ENCODE data around the gene CCDC171.

CCDC171 gene

DNA sequence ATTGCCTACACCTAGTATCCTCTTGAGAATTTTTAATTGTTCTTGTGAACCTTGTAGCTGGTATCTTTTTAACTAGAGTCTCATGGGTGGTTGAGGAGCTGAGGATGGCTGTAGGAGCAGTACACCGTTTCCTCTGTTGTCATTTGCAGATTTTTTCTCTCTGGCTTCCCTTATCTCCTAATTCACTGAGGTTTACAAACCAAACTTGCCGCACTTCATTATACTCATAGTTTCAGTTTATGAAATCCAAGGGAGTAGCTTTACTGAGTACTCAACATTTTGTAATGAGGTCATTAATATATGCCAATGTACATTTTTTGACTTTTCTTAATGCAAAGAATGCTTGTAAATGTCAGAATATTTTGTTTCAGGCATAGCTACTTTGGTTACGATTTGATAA is 154.2 kb downstream of the CCDC171 start:
- DNase-seq (ENCODE audit: low spot score) = no peak
- TF ChIP-seq, protein P1, sequence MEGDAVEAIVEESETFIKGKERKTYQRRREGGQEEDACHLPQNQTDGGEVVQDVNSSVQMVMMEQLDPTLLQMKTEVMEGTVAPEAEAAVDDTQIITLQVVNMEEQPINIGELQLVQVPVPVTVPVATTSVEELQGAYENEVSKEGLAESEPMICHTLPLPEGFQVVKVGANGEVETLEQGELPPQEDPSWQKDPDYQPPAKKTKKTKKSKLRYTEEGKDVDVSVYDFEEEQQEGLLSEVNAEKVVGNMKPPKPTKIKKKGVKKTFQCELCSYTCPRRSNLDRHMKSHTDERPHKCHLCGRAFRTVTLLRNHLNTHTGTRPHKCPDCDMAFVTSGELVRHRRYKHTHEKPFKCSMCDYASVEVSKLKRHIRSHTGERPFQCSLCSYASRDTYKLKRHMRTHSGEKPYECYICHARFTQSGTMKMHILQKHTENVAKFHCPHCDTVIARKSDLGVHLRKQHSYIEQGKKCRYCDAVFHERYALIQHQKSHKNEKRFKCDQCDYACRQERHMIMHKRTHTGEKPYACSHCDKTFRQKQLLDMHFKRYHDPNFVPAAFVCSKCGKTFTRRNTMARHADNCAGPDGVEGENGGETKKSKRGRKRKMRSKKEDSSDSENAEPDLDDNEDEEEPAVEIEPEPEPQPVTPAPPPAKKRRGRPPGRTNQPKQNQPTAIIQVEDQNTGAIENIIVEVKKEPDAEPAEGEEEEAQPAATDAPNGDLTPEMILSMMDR (IDR thresholded peaks at IDR 0.05; ENCODE audit: extremely low read depth, missing control alignments) = no peak

DNA sequence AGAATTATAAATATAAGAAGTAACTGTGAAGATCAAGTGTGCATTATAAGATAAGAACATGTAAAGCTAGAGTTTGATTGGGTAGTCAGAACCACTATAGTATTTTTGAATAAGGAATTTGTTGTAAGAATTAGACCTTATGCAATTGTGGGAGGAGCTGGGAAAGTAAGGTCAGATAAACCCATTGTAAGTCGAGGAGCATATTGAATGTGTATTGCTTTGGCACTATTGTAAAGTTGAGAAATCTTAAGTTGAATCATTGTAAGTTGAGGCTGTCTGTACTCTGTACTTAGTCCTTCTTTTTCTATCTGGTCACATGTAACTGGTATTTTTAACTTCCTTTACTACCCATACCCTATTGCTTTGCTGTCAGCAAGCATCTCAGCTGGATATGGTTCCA is 158.7 kb downstream of the CCDC171 start:
- no peak for DNase-seq (ENCODE audit: low spot score)
- TF ChIP-seq, protein P1 (IDR thresholded peaks at IDR 0.05; ENCODE audit: extremely low read depth, missing control alignments) = no peak

DNA sequence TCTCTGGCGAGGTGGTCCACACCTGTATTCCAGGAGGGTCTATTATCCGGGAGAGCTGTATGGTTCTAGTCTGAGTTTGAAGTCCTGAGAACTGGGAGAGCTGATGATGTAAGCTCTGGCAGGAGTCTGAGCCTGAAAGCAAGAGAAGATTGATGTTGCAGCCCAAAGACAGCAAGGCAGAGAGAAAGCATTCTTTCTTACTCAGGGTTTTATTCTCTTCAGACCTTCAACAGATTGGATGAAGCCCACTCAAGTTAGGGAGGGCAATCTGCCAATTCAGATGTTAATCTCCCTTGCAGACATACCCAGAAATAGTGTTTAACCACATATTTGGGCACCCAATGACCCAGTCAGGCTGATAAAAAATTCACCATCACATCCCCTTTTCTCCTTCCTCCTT is 159.1 kb downstream of the CCDC171 start:
- TF ChIP-seq, protein P1 (IDR thresholded peaks at IDR 0.05; ENCODE audit: extremely low read depth, missing control alignments) = no peak
- no peak for DNase-seq (ENCODE audit: low spot score)

DNA sequence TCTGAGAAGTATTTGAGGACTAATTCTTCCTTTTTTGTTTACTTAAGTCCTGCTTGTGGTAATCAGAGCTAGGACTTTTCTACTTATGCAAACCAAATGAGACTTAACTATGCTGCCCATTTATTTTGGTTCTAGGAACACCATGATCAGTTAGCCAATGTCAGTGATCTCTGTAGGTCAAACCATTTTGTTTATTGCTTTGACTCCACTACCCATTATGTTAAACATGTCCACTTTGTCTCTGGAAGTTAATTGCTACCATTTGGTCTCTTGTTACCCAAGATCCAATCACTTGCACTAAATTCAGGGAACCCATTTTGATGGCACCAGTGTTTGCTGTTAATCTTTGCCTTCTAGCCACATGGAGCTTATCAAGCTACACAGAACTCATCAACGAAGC is 161.9 kb downstream of the CCDC171 start:
- DNase-seq (ENCODE audit: low spot score) = no peak
- TF ChIP-seq, protein P1 (IDR thresholded peaks at IDR 0.05; ENCODE audit: extremely low read depth, missing control alignments) = no peak

DNA sequence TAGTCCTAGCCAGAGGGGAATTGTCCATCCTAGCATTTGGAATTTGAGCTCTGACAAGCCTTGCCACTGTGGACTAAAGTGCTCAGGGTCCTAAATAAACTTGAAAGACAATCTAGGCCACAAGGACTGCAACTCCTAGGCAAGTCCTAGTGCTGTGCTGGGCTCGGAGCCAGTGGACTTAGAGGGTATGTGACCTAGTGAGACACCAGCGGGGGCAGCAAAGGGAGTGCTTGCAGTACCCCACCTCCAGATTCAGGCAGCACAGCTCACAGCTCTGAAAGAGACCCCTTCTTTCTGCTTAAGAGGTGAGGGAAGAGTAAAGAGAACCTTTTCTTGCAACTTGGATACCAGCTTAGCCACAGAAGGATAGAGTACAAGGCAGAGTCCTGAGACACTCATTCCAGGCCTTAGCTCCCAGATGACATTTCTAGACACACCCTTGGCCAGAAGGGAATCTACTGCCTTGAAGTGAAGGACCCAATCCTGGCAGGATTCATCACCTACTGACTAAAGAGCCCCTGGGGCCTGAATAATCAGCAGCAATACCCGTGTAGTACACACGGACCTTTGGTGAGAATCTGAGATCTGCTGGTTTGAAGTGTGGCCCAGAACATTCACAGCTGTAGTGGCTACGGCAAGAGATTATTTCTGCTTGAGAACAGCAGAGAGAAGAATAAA is 164.6 kb downstream of the CCDC171 start:
- TF ChIP-seq, protein P1 (IDR thresholded peaks at IDR 0.05; ENCODE audit: extremely low read depth, missing control alignments) = no peak
- DNase-seq (ENCODE audit: low spot score) = no peak

DNA sequence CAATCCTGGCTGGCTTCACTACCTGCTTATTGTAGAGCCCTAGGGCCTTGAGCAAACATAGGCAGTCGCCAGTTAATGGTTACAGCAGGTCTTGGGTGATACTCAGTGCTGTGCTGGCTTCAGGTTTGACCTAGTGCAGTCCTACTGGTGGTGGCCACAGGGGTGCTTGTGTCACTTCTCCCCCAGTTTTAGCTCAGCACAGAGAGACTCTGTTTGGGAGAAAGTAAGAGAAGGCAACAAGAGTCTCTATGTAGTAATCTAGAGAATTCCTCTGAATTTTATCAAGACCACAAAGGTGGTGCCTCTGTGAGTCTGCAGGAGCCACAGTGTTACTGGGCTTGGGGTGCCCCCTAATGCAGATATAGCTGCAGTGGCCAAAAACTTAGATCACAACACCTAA is 165.6 kb downstream of the CCDC171 start:
- no peak for DNase-seq (ENCODE audit: low spot score)
- TF ChIP-seq, protein P1 (IDR thresholded peaks at IDR 0.05; ENCODE audit: extremely low read depth, missing control alignments) = no peak

DNA sequence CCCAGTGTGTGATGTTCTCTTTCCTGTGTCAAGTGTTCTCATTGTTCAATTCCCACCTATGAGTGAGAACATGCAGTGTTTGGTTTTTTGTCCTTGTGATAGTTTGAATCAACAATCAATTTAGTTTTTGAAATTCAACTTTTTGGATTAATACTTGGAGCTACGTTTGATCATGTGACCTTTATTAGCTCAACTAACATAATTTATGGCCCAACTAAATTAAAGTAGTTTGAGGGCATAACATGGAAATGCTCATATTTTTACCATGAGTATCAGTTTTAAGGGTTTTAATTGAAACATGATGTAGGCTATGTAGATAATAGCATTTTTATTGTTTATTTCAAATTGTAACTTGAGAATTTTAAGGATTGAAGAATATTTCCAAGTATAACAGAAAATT is 168.0 kb downstream of the CCDC171 start:
- TF ChIP-seq, protein P1 (IDR thresholded peaks at IDR 0.05; ENCODE audit: extremely low read depth, missing control alignments) = no peak
- DNase-seq (ENCODE audit: low spot score) = no peak

All from GM20000 (cell line).